ENCODE data around the gene BABAM2. TPM values are rescaled to one million over a fixed set of nuclear protein-coding genes. Genes with fewer than 3 reads are reported as not detected.
A peak's percentile ranks its signal among the peaks of the same experiment; 100 is the strongest.

Gene BABAM2
- total RNA-seq, 1 donor from 2014 or later, result 58.9 TPM

DNA sequence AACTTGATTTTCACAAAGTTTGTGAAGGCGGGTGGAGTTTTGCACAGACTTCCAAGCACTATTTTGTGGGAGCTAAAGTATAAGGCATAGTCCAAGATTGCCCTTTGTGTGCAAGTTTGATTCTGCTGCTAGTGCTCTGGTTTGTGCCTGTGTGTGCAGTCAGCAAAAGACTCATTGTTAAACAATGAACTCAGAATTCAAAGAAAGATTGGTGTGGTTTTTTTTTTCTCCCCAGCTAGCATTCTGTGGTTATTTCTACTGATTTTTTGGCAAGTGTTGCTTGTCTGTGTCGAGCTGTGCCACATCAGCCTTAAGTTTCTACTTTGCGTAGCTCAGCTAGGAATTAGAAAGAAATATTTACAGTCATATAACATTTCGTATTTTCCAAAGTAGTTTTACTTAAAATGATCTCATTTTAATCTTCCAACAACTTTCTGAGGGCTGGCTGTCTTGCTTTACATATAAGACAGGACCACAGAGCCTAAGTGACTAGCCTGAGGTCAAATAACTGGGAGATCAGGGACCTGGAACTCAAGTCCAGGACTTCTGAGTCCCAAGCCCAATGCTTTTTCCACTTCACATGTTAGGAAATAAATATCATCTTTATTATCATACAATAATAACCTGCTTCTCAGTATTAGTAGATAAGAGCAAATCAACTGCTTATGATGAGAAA lies 69.8 kb downstream of the BABAM2 start:
- Histone ChIP-seq H3K27ac (replicated peaks) (peak overlapping the region; percentile 13), H3K9me3 (replicated peaks) (no peaks in the 10 kb centered on the region), H3K4me1 (peaks cover 52% of the 10 kb centered on the region)

DNA sequence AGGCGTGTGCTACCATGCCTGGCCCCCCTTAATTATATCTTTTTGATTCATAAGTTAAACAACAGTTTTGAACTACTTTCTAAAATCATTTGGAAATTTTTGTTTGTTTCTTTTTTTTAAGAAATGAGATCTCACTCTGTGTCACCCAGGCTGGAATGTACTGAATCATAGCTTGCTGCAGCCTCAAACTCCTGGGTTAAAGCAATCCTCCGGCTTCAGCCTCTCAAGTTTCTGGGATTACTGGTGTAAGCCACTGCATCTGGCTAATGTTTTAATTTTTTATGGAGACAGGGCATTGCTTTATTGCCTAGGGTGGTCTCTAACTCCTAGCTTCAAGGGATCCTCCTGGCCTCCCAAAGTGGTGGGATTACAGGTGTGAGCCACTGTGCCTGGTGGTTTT lies 71.5 kb downstream of the BABAM2 start:
- Histone ChIP-seq H3K4me3 (no peak overlapping the region), H3K27me3 (ENCODE audit: low read depth) (no peaks in the 10 kb centered on the region), H3K27ac (replicated peaks) (no peak overlapping the region), H3K9me3 (replicated peaks) (no peaks in the 10 kb centered on the region), H3K36me3 (no peaks in the 10 kb centered on the region), H3K4me1 (peaks cover 48% of the 10 kb centered on the region)
- no peak for TF ChIP-seq CTCF (IDR thresholded peaks at IDR 0.05; ENCODE audit: borderline replicate concordance)
- intact Hi-C loops (cut with micrococcal nuclease), result no loop called here
- DNase-seq, result no peak

More for the DNA sequence above, 69.8 kb downstream of the BABAM2 start:
- TF ChIP-seq CTCF (IDR thresholded peaks at IDR 0.05; ENCODE audit: borderline replicate concordance), result no peak
- intact Hi-C loops (cut with micrococcal nuclease), result no loop called here
- H3K4me3 ChIP-seq, result no peak overlapping the region
- DNase-seq, result no peak
- H3K27me3 ChIP-seq (ENCODE audit: low read depth), result no peaks in the 10 kb centered on the region
- no peaks in the 10 kb centered on the region for H3K36me3 ChIP-seq

- H3K4me3 ChIP-seq, result no peak overlapping the region
- peaks cover 44% of the 10 kb centered on the region for H3K4me1 ChIP-seq
- no peak overlapping the region for H3K27ac ChIP-seq (replicated peaks)
- TF ChIP-seq CTCF (IDR thresholded peaks at IDR 0.05; ENCODE audit: borderline replicate concordance), result no peak
- H3K27me3 ChIP-seq (ENCODE audit: low read depth), result no peaks in the 10 kb centered on the region
- no peak for DNase-seq
- H3K36me3 ChIP-seq, result no peaks in the 10 kb centered on the region
- peaks cover 6% of the 10 kb centered on the region for H3K9me3 ChIP-seq (replicated peaks)
- intact Hi-C loops (cut with micrococcal nuclease), result no loop called here
Observed at GRCh38 chr2:27963472-27963871, 72.9 kb downstream of the BABAM2 start.

GRCh38 chr2:27964067-27964466 lies 73.5 kb downstream of the BABAM2 start:
- intact Hi-C loops (cut with micrococcal nuclease), result no loop called here
- Histone ChIP-seq H3K27me3 (ENCODE audit: low read depth) (no peaks in the 10 kb centered on the region), H3K9me3 (replicated peaks) (peaks cover 6% of the 10 kb centered on the region), H3K36me3 (no peaks in the 10 kb centered on the region), H3K27ac (replicated peaks) (no peak overlapping the region), H3K4me3 (no peak overlapping the region), H3K4me1 (peaks cover 39% of the 10 kb centered on the region)
- no peak for DNase-seq
- TF ChIP-seq CTCF (IDR thresholded peaks at IDR 0.05; ENCODE audit: borderline replicate concordance), result no peak

DNA sequence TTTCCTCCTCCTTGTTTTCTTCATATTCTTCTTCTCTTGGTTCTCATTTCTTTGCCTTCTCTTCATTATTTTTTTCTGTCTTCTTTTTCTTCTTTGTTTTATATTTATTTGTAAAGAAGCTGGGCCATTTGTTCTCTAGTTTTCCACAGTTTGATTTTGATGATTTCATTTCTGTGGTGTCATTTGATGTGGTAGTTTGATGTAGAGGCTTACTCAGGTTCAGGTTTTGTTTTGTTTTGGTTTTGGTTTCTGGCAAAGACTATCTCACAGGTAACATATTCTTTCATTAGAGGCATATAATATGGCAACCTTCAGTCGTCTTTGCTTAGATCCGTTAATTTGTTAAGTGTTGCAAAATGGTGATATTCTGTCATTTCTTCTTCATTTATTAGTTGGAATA lies 75.3 kb downstream of the BABAM2 start:
- Histone ChIP-seq H3K27me3 (ENCODE audit: low read depth) (no peaks in the 10 kb centered on the region), H3K4me3 (no peak overlapping the region), H3K36me3 (no peaks in the 10 kb centered on the region), H3K4me1 (peaks cover 21% of the 10 kb centered on the region), H3K27ac (replicated peaks) (no peak overlapping the region), H3K9me3 (replicated peaks) (peaks cover 6% of the 10 kb centered on the region)
- no peak for TF ChIP-seq CTCF (IDR thresholded peaks at IDR 0.05; ENCODE audit: borderline replicate concordance)
- DNase-seq, result no peak
- intact Hi-C loops (cut with micrococcal nuclease), result no loop called here

All from left ventricle myocardium inferior (tissue), 1 donor.